BJ (cell line): ENCODE data around the gene MADCAM1. TPM values are rescaled to one million over a fixed set of nuclear protein-coding genes. Genes with fewer than 3 reads are reported as not detected.

Experiments used
- CTCF ChIA-PET: fragments of 350-600 bp; formaldehyde crosslinking; extraction: SDS; loops from one replicate; lab custom pipeline; 2021; ENCODE audit warnings: antibody characterized with exemption, inconsistent platforms; lab: Yijun Ruan, JAX
- POLR2A ChIA-PET: fragments of 300-600 bp; sonication (Branson Sonifier 250); formaldehyde crosslinking; extraction: SDS; loops from one replicate; lab custom pipeline; 2021; ENCODE audit warnings: antibody characterized with exemption; lab: Charles Lee
- DNase-seq: peaks from one replicate; pipeline ENCODE4 v3.0.0-alpha.2; 2011; ENCODE audit warnings: low read depth
- H3K27me3 ChIP-seq: 2 replicates; pipeline ENCODE4 v1.6.0; 2011; ENCODE audit warnings: low read length; ENCODE audit not compliant: control insufficient read depth, insufficient read depth
- H3K36me3 ChIP-seq: 2 replicates; pipeline ENCODE4 v1.5.1; 2011; ENCODE audit warnings: low read length; ENCODE audit not compliant: control insufficient read depth, insufficient read depth
- H3K4me3 ChIP-seq: 2 replicates; pipeline ENCODE4 v1.5.1; 2011; ENCODE audit warnings: low read depth, mild to moderate bottlenecking, control low read depth, low read length
- CTCF ChIP-seq: IDR thresholded peaks from 2 replicates; pipeline ENCODE4 v1.5.1; 2011; ENCODE audit warnings: low read depth, mild to moderate bottlenecking, control low read depth, inconsistent platforms, low read length, moderate library complexity; ENCODE audit not compliant: insufficient read depth
- polyA plus RNA-seq: library from polyadenylated mRNA; depleted of rRNA; stranded (reverse); fragments of >200 nt; gene quantifications from 2 replicates; pipeline ENCODE4 v1.2.3, GENCODE V29; 2011

The MADCAM1 gene
- polyA plus RNA-seq, 1 experiment = 0.10 TPM

- Histone ChIP-seq H3K27me3 (no peaks in the 10 kb centered on the region), H3K36me3 (peaks cover 8% of the 10 kb centered on the region), H3K4me3 (no peak overlapping the region)
- ChIA-PET CTCF (no interaction called here), POLR2A (no interaction called here)
- no peak for DNase-seq
- no peak for TF ChIP-seq CTCF
Measured at GRCh38 chr19:518598-519231, 22.4 kb downstream of the MADCAM1 start.

GRCh38 chr19:519449-519865, 23.2 kb downstream of the MADCAM1 start:
- CTCF ChIA-PET = no interaction called here
- H3K4me3 ChIP-seq = no peak overlapping the region
- DNase-seq = no peak
- peaks cover 4% of the 10 kb centered on the region for H3K36me3 ChIP-seq
- no peaks in the 10 kb centered on the region for H3K27me3 ChIP-seq
- POLR2A ChIA-PET = no interaction called here
- no peak for TF ChIP-seq CTCF

- peaks cover 2% of the 10 kb centered on the region; the same call in 1 of the 2 replicates for H3K27me3 ChIP-seq
- ChIA-PET POLR2A (no interaction called here), CTCF (interaction anchor here (0.8 to 3.5 kb wide), 3 partner anchors 8 to 16 kb away, joined by 3 to 18 read pairs (median 8); no protein-coding TSS in a partner anchor)
- TF ChIP-seq CTCF = no peak
- H3K4me3 ChIP-seq = no peak overlapping the region
- no peak for DNase-seq
- H3K36me3 ChIP-seq = peaks cover 4% of the 10 kb centered on the region
Measured at GRCh38 chr19:522726-523125, 26.4 kb downstream of the MADCAM1 start.

- Histone ChIP-seq H3K4me3 (no peak overlapping the region), H3K36me3 (peaks cover 4% of the 10 kb centered on the region), H3K27me3 (peaks cover 2% of the 10 kb centered on the region; the same call in 1 of the 2 replicates)
- ChIA-PET POLR2A (no interaction called here), CTCF (interaction anchor here (0.9 kb wide), 1 partner anchor 13 kb away, joined by 5 read pairs; no protein-coding TSS in a partner anchor)
- no peak for TF ChIP-seq CTCF
- no peak for DNase-seq
Measured at GRCh38 chr19:524062-524674, 27.9 kb downstream of the MADCAM1 start.

- H3K4me3 ChIP-seq = no peak overlapping the region
- H3K36me3 ChIP-seq = no peaks in the 10 kb centered on the region
- no peak for DNase-seq
- peaks cover 2% of the 10 kb centered on the region; the same call in 1 of the 2 replicates for H3K27me3 ChIP-seq
- TF ChIP-seq CTCF = no peak
- POLR2A ChIA-PET = no interaction called here
- CTCF ChIA-PET = interaction anchor here (1.2 to 1.4 kb wide), 2 partner anchors 14 to 29 kb away, joined by 3 to 5 read pairs; no protein-coding TSS in a partner anchor
Measured at GRCh38 chr19:525029-525428, 28.7 kb downstream of the MADCAM1 start.
